Uterus (tissue), 4 donors: Measurements from ENCODE around the gene ERVK3-1. TPM values are rescaled to one million over a fixed set of nuclear protein-coding genes. Genes with fewer than 3 reads are reported as not detected.
"Not testable (repeated sequence)": the region's sequence is repeated elsewhere in the genome, so short reads cannot be mapped to it uniquely, and the experiment has no call there.

Source experiments
- DNase-seq, 2 donors: peaks; one replicate each; pipeline ENCODE4 v3.0.0-alpha.2; 2019 to 2020
- H3K27ac ChIP-seq, 2 donors: fragments of 200-600 bp; sonication (generic); 1 replicate in 1 of 2; 2 replicates in 1 of 2; pipeline ENCODE4 v1.5.1; 2016 to 2018
- H3K27me3 ChIP-seq, 2 donors: fragments of 200-600 bp; sonication (generic); one replicate each; pipeline ENCODE4 v1.5.1; 2018 to 2019; ENCODE audit warnings: control low read depth in 1 of 2
- H3K36me3 ChIP-seq, 2 donors: fragments of 200-600 bp; sonication (generic); one replicate each; pipeline ENCODE4 v1.5.1; 2019; ENCODE audit warnings: control low read depth in 1 of 2
- H3K4me1 ChIP-seq, 2 donors: fragments of 200-600 bp; sonication (generic); one replicate each; pipeline ENCODE4 v1.5.1; 2018 to 2019; ENCODE audit warnings: control low read depth in 1 of 2
- H3K4me3 ChIP-seq, 2 donors: fragments of 200-600 bp; sonication (generic); 1 replicate in 1 of 2; 2 replicates in 1 of 2; pipeline ENCODE4 v1.5.1; 2018 to 2019; ENCODE audit warnings: mild to moderate bottlenecking in 1 of 2
- H3K9me3 ChIP-seq, 2 donors: fragments of 200-600 bp; sonication (generic); one replicate each; pipeline ENCODE4 v1.5.1; 2019; ENCODE audit warnings: control low read depth in 1 of 2
- POLR2A ChIP-seq, 2 donors: fragments of 450-650 bp; IDR thresholded peaks; one replicate each; pipeline ENCODE4 v1.6.1; 2016; ENCODE audit warnings: antibody characterized with exemption in 2 of 2, mild to moderate bottlenecking in 1 of 2, moderate library complexity in 1 of 2
- intact Hi-C: fragments of 100-400 bp; cut with DNase I; formaldehyde crosslinking; loops from one replicate; pipeline ENCODE4 v1.15.1; 2023; ENCODE audit warnings: low total_unique reads
- total RNA-seq, 4 donors: library from RNA; depleted of rRNA in 3 of 4; stranded (reverse); fragments of >200 nt in 3 of 4; gene quantifications; one replicate each; pipeline versions ENCODE4 v1.1.0 to v1.2.4, GENCODE V29; 2014 to 2023
- TF ChIP-seq, protein P1 (sequence below), 4 experiments: fragments of 200-600 bp in 2 of 4; fragments of 450-650 bp in 2 of 4; sonication (generic) in 2 of 4; IDR thresholded peaks; one replicate each; pipeline ENCODE4 v1.5.1; 2016 to 2019; ENCODE audit warnings: antibody characterized with exemption in 4 of 4, mild to moderate bottlenecking in 2 of 4, moderate library complexity in 1 of 4
- donor health status: DM: yes; HTN: yes; CAD: no.

ERVK3-1 gene
- total RNA-seq, 4 donors from 2014 or later: 27.1 to 62.1 (median 39.2) TPM

DNA sequence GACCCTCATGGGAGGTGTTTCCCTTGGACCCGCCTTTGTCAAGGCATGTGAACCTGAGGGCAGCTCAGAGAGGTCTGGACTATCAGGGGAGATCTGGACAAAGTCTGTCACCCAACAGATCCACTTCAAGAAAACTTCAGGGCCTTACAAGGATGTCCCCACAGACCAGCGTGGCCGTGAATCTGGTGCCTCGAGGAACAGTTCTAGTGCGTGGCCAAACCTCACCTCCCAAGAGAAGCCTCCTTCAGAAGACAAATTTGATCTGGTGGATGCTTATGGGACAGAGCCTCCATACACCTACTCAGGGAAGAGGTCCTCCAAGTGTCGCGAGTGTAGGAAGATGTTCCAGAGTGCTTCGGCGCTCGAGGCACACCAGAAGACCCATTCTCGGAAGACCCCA lies 33.2 kb downstream of the ERVK3-1 start:
- Histone ChIP-seq H3K27me3 (no peaks in the 10 kb centered on the region), H3K4me1 (no peaks in the 10 kb centered on the region), H3K4me3 (no peak overlapping the region), H3K36me3 (no peaks in the 10 kb centered on the region), H3K27ac (no peak overlapping the region), H3K9me3 (no peaks in the 10 kb centered on the region)
- no peak for TF ChIP-seq POLR2A (IDR thresholded peaks at IDR 0.05)
- TF ChIP-seq, protein P1, sequence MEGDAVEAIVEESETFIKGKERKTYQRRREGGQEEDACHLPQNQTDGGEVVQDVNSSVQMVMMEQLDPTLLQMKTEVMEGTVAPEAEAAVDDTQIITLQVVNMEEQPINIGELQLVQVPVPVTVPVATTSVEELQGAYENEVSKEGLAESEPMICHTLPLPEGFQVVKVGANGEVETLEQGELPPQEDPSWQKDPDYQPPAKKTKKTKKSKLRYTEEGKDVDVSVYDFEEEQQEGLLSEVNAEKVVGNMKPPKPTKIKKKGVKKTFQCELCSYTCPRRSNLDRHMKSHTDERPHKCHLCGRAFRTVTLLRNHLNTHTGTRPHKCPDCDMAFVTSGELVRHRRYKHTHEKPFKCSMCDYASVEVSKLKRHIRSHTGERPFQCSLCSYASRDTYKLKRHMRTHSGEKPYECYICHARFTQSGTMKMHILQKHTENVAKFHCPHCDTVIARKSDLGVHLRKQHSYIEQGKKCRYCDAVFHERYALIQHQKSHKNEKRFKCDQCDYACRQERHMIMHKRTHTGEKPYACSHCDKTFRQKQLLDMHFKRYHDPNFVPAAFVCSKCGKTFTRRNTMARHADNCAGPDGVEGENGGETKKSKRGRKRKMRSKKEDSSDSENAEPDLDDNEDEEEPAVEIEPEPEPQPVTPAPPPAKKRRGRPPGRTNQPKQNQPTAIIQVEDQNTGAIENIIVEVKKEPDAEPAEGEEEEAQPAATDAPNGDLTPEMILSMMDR (IDR thresholded peaks at IDR 0.05): no peak
- DNase-seq: no peak
- intact Hi-C loops: no loop called here

DNA sequence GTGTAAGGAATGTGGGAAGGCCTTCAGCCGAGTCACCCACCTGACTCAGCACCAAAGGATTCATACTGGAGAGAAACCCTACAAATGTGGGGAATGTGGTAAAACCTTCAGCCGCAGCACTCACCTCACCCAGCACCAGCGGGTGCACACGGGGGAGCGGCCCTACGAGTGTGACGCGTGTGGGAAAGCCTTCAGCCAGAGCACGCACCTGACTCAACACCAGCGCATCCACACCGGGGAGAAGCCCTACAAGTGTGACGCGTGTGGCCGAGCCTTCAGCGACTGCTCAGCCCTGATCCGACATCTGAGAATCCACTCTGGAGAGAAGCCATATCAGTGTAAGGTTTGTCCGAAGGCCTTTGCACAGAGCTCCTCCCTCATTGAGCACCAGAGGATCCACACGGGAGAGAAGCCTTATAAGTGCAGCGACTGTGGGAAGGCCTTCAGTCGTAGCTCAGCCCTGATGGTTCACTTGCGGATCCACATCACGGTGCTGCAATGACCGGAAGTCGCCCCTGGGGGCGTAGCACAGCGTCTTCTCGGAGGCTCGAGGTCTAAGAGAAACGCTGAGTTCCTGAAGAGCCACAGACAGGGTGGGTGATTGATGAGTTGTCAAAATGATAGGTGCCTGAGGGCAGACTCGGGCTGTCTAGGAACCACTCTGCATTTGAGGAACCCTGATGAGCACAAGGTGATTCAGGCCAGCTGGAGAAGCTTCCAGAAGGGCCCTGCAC lies 33.8 kb downstream of the ERVK3-1 start:
- no peak overlapping the region for H3K27ac ChIP-seq
- H3K9me3 ChIP-seq: no peaks in the 10 kb centered on the region
- intact Hi-C loops: no loop called here
- no peak overlapping the region for H3K4me3 ChIP-seq
- TF ChIP-seq, protein P1 (IDR thresholded peaks at IDR 0.05): no peak
- no peak for TF ChIP-seq POLR2A (IDR thresholded peaks at IDR 0.05)
- no peaks in the 10 kb centered on the region for H3K4me1 ChIP-seq
- no peak for DNase-seq
- no peaks in the 10 kb centered on the region for H3K27me3 ChIP-seq
- no peaks in the 10 kb centered on the region for H3K36me3 ChIP-seq

DNA sequence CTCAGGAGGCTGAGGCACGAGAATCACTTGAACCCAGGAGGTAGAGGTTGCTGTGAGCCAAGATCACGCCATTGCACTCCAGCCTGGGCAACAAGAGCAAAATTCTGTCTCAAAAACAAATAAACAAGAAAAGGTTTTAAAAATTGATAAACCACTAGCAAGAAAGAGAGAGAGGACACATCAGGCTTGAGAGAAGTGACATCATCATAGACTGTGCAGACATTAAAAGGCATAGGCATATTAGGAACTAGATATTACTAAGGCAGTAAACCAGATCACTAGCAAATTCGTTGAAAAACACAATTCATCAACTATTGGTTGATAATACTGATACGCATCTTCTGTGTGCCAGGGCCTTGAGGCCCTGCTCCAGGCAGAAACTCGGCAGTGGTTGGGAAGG lies 40.4 kb downstream of the ERVK3-1 start:
- no peak overlapping the region for H3K4me3 ChIP-seq
- no peak overlapping the region for H3K27ac ChIP-seq
- no peaks in the 10 kb centered on the region for H3K36me3 ChIP-seq
- DNase-seq: no peak
- H3K4me1 ChIP-seq: no peaks in the 10 kb centered on the region
- TF ChIP-seq POLR2A (IDR thresholded peaks at IDR 0.05): no peak
- TF ChIP-seq, protein P1 (IDR thresholded peaks at IDR 0.05): no peak
- intact Hi-C loops: no loop called here
- no peaks in the 10 kb centered on the region for H3K27me3 ChIP-seq
- no peaks in the 10 kb centered on the region for H3K9me3 ChIP-seq

- peak overlapping the region; percentile 48 to 92 for H3K27ac ChIP-seq
- peak overlapping the region; percentile 57 to 68 for H3K4me3 ChIP-seq
- DNase-seq: peak; percentile 58 to 68
- H3K36me3 ChIP-seq: no peaks in the 10 kb centered on the region
- peak; percentile 16 to 58 for TF ChIP-seq POLR2A (IDR thresholded peaks at IDR 0.05)
- TF ChIP-seq, protein P1 (IDR thresholded peaks at IDR 0.05): peak in 1 of 4 experiments; percentile 15
- no peaks in the 10 kb centered on the region for H3K4me1 ChIP-seq
- no peaks in the 10 kb centered on the region for H3K9me3 ChIP-seq
- H3K27me3 ChIP-seq: no peaks in the 10 kb centered on the region
- intact Hi-C loops: no loop called here
Observed at GRCh38 chr19:58346961-58347929, 42.1 kb downstream of the ERVK3-1 start.

DNA sequence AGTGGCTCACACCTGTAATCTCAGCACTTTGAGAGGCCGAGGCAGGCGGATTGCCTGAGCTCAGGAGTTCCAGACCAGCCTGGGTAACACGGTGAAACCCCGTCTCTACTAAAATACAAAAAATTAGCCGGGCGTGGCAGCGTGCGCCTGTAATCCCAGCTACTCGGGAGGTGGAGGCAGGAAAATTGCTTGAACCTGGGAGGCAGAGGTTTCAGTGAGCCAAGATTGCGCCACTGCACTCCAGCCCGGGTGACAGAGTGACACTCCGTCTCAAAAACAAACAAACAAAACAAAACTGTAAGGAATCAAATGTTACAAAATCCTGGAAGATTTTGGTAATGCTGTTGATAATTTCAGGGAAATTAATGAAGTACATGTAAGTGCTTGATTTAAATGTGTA lies 42.9 kb downstream of the ERVK3-1 start:
- DNase-seq, H3K36me3 ChIP-seq, H3K4me1 ChIP-seq, intact Hi-C loops, H3K27me3 ChIP-seq, H3K9me3 ChIP-seq: not testable (repeated sequence)
- Histone ChIP-seq H3K4me3 (peak overlapping the region; percentile 57 to 68), H3K27ac (peak overlapping the region; percentile 48 to 92)
